HG03066 (cell line): ENCODE results near the gene PSMD7.
"Not testable (repeated sequence)": the region's sequence is repeated elsewhere in the genome, so short reads cannot be mapped to it uniquely, and the experiment has no call there.

Experiments used
- ATAC-seq: cut with Tn5 transposase; IDR thresholded peaks from one replicate; pipeline ENCODE4 v1.9.1; 2021; ENCODE audit warnings: low read depth; ENCODE audit not compliant: unreplicated experiment

Gene PSMD7

GRCh38 chr16:74339226-74339625, 42.6 kb downstream of the PSMD7 start:
- not testable (repeated sequence) for ATAC-seq

- not testable (repeated sequence) for ATAC-seq
Observed at GRCh38 chr16:74353038-74353437, 56.4 kb downstream of the PSMD7 start.
